D721Med (cell line): ENCODE data around the gene CD93.

Experiments used
- DNase-seq: peaks from one replicate; pipeline ENCODE4 v3.0.0; 2011; ENCODE audit warnings: low spot score; ENCODE audit not compliant: insufficient read length
- FAIRE-seq: peaks from 2 replicates; lab custom pipeline; 2011; peaks lifted over from hg19 to GRCh38; lab: Jason Lieb, UNC
- TF ChIP-seq, protein P1 (sequence below): IDR thresholded peaks from 2 replicates; pipeline ENCODE4 v1.5.1; 2012; ENCODE audit warnings: mild to moderate bottlenecking, control low read depth; ENCODE audit not compliant: insufficient read depth; ENCODE audit errors: missing control alignments

CD93 gene

DNA sequence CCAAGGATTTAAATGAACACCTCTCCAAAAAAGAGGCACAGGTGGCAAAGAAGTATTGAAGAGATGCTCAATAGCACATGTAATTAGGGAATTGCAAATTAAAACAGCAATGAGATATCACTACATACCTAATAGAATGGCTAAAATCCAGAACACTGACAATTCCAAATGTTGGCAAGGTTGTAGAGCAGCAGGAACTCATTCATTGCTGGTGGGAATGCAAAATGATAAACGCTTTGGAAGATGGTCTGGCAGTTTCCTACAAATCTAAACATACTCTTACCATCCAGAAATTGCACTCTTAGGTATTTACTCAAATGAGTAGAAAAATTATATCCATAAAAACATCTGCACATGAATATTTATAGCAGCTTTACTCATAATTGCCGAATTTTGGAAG lies 17.0 kb downstream of the CD93 start:
- TF ChIP-seq, protein P1, sequence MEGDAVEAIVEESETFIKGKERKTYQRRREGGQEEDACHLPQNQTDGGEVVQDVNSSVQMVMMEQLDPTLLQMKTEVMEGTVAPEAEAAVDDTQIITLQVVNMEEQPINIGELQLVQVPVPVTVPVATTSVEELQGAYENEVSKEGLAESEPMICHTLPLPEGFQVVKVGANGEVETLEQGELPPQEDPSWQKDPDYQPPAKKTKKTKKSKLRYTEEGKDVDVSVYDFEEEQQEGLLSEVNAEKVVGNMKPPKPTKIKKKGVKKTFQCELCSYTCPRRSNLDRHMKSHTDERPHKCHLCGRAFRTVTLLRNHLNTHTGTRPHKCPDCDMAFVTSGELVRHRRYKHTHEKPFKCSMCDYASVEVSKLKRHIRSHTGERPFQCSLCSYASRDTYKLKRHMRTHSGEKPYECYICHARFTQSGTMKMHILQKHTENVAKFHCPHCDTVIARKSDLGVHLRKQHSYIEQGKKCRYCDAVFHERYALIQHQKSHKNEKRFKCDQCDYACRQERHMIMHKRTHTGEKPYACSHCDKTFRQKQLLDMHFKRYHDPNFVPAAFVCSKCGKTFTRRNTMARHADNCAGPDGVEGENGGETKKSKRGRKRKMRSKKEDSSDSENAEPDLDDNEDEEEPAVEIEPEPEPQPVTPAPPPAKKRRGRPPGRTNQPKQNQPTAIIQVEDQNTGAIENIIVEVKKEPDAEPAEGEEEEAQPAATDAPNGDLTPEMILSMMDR = no peak
- DNase-seq (no peak), FAIRE-seq (no peak)

DNA sequence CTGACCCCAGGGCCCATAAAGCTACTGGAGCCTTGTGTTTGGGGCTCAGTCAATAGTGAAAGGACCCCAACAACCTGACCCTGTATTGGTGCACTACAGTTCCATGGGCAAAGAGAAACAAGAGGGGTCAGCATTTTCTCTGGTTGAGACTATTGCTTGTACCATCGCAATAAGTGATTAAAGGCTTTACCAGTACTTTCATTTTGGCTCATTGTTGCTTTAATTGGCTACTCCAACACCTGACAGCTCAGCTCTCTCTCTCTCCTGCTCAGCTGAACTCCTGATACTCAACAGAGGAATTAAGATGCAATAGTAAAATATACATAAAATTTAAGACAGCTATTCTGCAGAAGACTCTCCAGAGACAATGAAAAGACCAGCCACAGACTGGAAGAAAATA lies 17.8 kb downstream of the CD93 start:
- no peak for DNase-seq
- no peak for FAIRE-seq
- TF ChIP-seq, protein P1 = no peak

DNA sequence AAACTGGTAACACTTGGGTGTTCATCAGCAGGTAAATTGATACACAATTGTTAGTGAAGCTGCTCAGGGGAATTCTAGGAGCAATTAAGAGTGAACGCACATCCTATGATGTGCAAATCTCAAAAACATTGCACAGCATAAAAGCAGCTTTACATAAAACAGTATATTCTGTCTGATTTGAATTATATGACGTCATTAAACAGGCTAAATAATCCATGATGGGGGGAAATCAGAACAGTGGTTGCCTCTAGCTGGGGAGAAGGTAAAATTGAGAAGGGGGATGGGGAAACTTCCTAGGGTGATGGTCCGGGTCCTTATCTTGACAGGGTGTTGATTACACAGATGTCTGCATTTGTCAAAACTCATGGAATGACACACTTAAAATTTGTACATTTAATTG lies 19.4 kb downstream of the CD93 start:
- FAIRE-seq (no peak), DNase-seq (no peak)
- TF ChIP-seq, protein P1 = no peak

DNA sequence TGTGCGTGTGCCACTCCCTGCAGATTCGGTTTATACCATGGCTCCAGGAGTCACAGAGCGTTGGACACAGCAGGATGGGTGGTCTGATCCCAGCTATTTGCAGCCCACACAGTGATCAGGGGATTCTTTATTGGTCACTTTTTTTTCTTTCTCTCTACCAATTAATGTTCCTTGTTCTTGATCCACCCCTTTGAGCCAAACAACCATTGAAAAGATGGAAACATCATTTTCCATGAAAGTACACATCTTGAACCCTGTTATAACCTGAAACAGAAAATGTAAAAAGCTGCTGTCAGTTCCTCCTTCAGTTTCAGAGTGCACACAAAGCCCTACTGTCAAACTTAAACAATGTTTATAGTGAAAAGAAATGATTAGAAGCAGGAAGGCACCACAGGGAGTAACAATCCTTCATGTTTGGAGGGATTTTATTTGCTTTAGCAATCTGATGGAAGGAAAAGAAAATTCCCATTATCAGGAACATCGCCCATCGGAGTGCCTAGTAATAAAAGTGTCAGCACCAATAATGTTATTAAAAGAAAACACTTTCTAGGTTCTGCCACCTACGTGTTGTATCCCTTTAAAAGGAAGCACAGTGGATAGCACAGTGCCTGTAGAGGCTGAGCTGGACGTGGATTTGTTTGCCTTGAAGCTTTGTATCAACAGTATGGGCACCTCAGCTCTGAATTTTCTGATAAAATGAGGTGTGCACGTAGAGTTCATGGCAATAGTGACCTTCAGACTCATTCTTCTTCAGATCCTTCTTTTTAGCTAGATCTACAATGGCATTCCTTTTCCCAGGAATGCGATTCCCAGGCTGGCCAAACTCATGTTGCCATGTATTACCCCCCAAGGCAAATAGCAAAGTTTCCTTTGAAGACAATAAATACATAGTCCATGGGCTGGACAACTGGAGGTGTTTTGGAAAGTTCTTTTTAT lies 20.6 kb downstream of the CD93 start:
- DNase-seq = no peak
- FAIRE-seq = no peak
- TF ChIP-seq, protein P1 = no peak

DNA sequence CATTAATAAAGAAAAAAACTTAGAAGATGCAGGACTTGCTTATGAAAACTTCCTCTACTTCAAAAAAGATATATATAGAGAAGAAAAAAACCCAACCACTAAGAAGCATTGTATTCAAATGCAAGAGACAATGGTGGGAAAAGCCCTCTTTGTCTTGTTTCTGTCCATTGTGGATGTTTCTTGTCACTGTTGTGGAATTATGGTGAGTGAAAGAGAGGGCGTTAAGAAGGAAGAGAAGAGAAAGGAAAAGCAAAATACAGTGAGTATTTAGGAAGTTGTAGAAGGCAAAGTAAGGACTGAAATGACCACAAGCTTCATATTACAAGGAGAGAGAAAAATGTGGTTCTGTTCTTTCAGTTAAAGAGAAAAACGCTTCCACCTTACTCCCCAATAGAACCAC lies 22.5 kb downstream of the CD93 start:
- TF ChIP-seq, protein P1 = no peak
- DNase-seq (no peak), FAIRE-seq (no peak)

DNA sequence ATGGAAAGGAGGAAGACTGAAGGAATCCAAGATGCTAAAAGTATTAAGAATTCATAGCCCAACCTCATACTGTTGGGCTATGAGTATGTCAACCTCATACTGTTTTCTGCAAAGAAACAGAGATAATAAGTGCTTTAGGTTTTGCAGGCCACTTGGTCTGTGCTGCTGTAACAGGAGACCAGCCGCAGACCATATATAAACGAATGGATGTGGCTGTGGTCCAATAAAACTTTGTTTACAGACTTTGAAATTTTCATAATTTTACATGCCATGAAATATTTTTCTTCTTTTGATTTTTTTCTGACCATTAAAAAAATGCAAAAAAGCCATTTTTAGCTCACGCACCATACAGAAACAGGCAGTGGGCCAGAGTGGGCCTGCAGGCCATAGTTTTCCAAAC lies 23.0 kb downstream of the CD93 start:
- no peak for FAIRE-seq
- DNase-seq = no peak
- TF ChIP-seq, protein P1 = no peak

DNA sequence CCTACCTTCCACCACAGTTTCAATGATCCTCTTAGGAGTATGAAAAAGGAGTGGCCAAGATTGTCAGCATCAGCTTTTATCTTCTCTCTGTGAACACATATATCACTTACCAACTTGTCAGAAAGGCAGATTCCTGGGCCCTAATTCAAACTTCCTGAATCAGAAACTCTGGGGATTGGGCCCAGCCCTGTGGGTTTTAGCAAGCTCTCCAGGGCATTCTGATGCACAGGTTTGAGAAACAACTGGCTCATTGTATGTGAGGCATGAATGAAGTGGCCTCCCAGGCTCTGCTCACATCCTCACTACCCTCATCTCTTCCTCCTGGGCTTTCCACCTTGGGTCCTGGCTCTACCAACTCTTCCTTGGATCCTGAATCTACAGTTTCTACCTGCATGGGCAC lies 23.5 kb downstream of the CD93 start:
- no peak for FAIRE-seq
- DNase-seq = no peak
- TF ChIP-seq, protein P1 = no peak
